ENCODE results near the gene CSF1R.

Gene CSF1R

DNA sequence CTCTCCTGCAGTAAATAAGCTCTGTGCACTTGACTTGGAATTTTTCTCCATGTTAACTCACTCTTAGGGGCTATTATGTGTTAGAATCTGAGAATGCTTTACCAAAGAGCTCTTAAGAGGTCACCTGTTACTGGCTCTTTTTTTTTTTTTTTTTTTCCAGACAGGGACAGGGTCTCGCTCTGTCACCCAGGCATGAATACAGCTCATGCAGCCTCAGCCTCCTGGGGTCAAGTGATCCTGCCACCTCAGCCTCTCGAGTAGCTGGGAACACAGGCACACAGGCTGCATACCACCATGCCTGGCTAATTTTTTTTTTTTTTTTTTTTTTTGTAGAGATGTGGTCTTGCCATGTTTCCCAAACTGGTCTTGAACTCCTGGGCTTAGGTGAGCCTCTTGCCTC lies 63.7 kb downstream of the CSF1R start:
- DNase-seq, result no peak

DNA sequence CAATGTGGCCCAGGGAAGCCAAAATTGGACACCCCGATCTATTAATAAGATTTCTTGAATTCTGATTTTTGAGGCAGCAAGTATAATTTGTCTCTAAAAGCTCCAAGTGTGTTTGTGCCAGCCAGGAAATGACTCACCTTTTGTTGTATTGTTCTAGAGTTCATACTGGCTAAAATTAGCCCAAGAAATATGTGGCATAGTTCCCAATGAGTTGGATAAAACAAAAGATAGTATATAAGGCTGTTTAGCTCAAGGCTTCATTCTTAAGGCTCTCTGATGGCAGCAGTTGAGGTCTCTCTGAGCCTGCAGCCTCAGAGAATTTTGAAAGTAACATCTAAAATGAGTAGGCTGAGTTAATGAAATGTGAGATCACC lies 64.2 kb downstream of the CSF1R start:
- no peak for DNase-seq

DNA sequence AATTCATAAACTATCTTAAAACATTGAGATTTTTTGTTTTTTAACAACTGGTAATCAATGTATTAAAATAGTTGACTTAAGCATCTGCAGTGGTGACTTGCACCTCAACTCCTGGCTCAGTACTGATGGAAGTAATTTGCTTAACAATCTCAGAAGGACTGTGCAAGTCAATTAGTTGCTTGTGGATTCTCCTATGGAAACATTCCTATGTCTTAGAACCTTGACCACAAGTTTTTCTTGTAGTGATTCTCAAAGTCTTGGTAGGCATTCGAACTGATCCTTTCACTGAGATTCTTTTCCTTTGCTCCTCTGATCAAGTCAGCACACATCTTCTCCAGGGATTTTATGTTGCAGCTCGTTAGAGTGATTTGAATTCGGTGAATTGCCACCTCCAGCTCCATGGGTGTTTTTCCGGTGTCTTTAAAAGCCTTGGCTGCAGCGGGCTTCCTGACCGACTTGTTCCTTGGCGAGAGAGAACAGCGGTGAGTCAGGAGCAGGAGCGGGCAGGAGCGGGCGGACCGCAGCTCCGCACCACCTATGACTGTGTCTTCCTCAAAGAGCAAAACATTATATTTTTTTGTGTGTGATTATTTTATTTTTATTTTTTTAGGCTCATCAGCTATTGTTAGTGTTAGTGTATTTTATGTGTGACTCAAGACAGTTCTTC lies 64.7 kb downstream of the CSF1R start:
- DNase-seq, result no peak

DNA sequence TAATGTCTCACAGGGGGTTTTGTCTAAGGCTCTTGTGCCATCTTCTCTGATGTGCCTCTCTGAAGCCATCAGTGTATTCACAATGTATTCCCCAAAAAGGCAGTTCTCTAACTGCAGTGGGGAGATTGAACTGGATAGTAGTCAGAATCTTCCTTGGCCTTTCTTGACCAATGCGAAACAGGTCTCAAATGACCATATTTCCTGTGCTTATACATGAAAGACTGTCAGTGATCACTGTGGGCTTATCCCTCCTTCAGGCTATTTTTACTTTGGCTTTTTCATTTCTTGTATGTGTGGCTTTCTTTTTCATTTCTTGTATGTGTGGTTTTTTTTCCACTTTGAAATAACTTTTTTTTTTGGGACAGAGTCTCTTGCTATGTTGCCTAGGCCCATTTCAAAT lies 66.1 kb downstream of the CSF1R start:
- no peak for DNase-seq

DNA sequence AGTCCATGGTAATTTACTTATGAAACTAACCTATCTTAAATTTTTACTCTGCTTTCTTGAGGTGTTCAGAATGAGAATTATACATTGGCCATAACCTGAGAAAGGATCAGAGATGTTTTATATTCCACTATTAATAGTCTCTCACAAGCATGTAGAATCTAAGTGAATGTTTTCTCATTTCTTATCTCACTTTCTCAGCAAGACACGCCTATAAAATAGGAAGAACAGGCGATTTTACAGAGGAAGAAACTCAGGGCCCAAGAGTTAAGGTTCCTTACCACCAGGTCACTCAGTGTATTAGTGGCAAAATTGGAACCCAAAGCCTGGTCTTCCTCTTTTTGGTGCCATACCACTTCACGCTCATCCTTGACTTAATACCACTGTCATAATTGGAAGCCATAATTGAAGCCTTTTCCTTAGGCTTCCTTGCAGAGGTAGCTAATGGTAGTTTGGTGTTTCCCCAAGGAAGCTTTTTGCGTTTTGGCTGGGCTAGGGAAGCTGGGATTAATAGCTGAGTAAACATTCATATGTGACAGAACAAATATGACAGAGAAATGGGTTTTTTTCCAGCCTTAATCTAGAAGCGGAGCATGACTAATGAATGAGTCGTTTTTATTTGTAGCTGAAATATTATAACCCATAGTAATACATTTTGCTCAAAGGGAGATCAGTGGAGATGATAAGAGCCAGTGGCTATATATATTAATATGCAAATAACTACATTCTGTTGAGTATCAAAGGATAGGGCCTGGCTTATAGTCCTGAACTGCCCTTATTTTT lies 68.9 kb downstream of the CSF1R start:
- DNase-seq, result no peak

DNA sequence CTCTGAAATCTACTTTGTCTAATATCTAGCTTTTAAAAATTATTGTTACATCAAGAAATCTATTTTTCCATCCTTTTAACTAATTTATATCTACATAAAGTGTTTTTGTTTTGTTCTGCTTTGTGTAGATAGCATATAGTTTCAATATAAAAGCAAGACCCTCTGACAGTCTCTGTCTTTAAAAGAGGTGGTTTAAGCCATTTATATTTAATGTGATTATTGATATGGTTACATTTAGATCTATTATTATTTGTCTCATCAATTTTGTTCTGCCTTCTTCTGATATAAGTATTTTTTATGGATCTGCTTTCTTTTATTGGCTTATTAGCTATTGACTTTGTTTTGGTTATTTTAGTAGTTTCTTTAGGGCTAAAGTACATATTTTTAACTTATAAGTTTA lies 69.8 kb downstream of the CSF1R start:
- DNase-seq, result no peak

DNA sequence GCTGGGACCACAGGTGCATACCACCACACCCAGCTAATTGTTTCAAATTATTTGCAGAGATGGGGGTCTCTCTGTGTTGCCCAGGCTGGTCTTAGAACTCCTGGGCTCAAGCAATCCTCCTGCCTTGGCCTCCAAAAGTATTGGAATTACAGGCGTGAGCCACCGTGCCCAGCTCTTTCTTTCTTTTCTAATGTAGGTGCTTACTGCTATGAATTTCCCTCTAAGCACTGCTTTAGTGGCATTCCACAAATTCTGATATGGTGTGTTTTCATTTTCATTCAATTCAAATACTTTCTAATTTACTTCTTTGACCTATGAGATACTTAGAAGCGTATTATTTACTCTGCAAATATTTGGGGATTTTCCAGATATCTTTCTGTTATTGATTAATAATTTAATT lies 70.9 kb downstream of the CSF1R start:
- DNase-seq, result no peak

DNA sequence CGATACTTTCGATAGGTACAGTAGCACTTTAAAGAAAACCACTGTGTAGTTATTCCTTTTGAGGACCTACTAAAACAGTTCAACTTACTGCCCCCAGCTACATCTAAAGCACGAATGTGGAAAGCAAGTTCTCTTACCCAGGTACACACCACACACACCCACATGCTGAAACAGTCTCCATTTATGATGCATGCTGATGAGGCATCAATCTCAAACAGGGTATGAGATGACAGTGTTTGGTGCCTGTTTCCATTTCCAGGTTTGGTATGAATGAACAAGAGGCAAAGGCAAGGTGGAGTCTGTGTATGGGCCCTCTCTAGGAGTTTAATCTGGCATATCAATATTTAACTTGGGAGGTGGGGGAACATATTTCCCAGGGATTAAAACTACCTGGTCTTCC lies 71.9 kb downstream of the CSF1R start:
- DNase-seq, result no peak

DNA sequence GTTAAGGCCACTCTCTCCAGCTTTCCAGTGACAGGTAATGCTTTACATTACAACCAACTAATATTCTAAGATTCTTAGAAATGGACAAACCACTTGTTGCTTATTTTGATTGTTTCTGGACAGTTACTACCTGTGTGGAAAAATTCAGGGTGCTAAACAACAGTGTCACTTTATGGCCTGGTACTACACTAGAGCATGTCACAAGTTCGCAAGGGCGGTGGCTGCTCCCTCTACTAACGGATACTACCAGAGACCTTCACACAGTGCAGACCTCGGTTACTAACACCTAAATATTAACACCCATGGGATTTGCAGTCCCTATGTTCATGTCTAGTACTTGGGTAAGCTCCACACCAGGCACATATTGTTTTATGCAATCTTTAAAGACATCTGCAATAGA lies 72.4 kb downstream of the CSF1R start:
- no peak for DNase-seq

DNA sequence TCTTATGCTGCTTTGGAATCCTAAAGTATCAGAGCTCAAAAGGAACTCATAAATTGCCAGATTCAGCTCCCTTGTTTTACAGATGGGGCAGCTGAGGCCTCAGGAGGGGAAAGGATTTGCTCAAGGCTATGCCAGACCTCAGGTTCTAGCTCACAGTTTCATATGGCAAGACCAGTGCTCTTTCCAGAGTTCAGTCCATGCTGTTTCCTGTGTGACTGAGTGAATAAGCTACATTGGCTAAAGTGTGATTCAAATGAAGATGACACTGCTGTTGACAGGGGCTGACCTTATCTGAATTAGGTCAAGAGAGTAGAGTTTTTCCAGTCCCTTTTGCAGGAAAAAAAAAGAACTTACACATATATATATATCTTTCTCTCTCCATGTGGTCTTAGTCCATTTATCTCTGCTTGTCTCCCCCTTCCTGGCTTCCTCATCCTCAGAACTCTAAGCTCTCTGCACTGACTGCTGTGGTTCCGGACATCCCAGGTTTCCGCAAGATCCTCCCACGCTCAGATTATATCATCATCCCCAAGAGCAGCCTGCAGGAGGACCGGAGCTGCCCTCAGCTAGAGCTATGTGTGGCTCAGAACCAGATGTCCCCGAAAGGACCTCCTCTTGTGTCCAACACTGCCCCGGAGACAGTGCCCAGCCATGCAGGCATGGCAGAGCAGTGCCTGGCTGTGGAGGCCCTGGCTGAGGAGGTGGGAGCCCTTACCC lies 76.5 kb downstream of the CSF1R start:
- no peak for DNase-seq

DNA sequence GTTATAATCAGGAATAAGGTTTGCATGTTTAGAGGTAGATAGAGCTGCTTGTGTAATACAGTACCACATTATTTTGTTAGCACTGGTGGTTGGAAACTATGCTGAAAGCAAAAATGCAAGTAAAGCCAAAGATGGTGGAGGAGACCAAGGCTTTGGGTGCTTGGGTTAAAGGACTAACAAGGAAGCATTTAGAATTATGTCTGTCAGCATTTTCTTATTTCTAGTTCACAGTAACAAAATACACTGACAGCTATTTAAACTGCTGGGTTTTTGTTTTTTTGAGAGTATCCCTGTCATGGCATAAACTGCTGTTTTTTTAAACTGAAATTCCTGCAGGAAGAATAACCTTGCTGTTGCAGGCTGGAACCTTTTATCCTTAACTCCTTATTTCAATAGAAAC lies 79.3 kb downstream of the CSF1R start:
- no peak for DNase-seq

DNA sequence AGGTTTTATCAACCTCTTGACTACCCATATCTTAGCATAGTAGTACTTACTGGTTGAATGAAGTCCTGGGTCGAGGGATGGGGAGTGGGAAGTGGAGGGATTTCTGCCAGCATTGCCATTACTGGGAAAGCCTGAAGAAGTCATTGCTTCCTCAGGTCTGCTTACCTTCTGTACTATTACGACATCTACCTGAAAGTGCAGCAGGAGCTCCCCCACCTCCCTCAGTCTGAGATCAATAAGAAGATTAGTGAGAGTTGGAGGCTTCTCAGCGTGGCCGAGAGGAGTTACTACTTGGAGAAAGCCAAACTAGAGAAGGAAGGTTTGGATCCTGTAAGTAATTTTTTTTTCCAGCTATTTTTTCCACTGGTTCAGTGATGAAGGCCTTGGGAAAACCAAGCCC lies 80.0 kb downstream of the CSF1R start:
- no peak for DNase-seq

Measured in T1000 (cell line).